Testis (tissue), 3 donors: ENCODE data around the gene JCAD. TPM values are rescaled to one million over a fixed set of nuclear protein-coding genes. Genes with fewer than 3 reads are reported as not detected.
A peak's percentile ranks its signal among the peaks of the same experiment; 100 is the strongest.
"Not testable (repeated sequence)": the region's sequence is repeated elsewhere in the genome, so short reads cannot be mapped to it uniquely, and the experiment has no call there.

ENCODE experiments used
- DNase-seq: peaks from one replicate; pipeline ENCODE4 v3.0.0-alpha.2; 2019
- H3K27ac ChIP-seq, 2 donors: fragments of 200-600 bp; sonication (generic); one replicate each; pipeline ENCODE4 v1.5.1; 2019
- H3K27me3 ChIP-seq: fragments of 200-600 bp; sonication (generic); one replicate; pipeline ENCODE4 v1.5.1; 2019
- H3K36me3 ChIP-seq: fragments of 200-600 bp; sonication (generic); one replicate; pipeline ENCODE4 v1.5.1; 2017; ENCODE audit warnings: low read depth; ENCODE audit errors: missing control alignments
- H3K4me1 ChIP-seq: fragments of 200-600 bp; sonication (generic); one replicate; pipeline ENCODE4 v1.5.1; 2019
- H3K4me3 ChIP-seq, 2 donors: fragments of 200-600 bp; sonication (generic); one replicate each; pipeline ENCODE4 v1.5.1; 2017 to 2019
- H3K9me3 ChIP-seq: fragments of 200-600 bp; sonication (generic); one replicate; pipeline ENCODE4 v1.5.1; 2017
- CTCF ChIP-seq, 3 experiments: fragments of 450-650 bp in 2 of 3; fragments of 200-600 bp in 1 of 3; sonication (generic) in 1 of 3; IDR thresholded peaks; one replicate each; pipeline ENCODE4 v1.5.1; 2016 to 2019; ENCODE audit warnings: antibody characterized with exemption in 3 of 3, mild to moderate bottlenecking in 2 of 3, moderate library complexity in 1 of 3
- POLR2A ChIP-seq: fragments of 450-650 bp; IDR thresholded peaks from one replicate; pipeline ENCODE4 v1.6.1; 2017; ENCODE audit warnings: antibody characterized with exemption, mild to moderate bottlenecking, moderate library complexity
- WGBS, 2 donors: methylation state at CpG; one replicate each; pipeline ENCODE4 v1.1.5; 2018; 5-methylcytosine and 5-hydroxymethylcytosine counted together
- intact Hi-C: fragments of 100-400 bp; cut with DNase I; formaldehyde crosslinking; loops from one replicate; pipeline ENCODE4 v1.15.1; 2023; ENCODE audit warnings: low total_unique reads
- polyA plus RNA-seq: library from polyadenylated mRNA; stranded (reverse); fragments of 350-450 nt; fragmentation: Illumina TruSeq; extraction: RNeasy Lipid Tissue Mini Kit (QIAGEN cat#74804); gene quantifications from one replicate; pipeline ENCODE4 v1.2.3, GENCODE V29; 2014; ENCODE audit warnings: low read depth, low replicate concordance; ENCODE audit not compliant: insufficient read depth
- total RNA-seq, 2 donors: library from RNA; depleted of rRNA; stranded (reverse); fragments of >200 nt; gene quantifications; one replicate each; pipeline ENCODE4 v1.2.3, GENCODE V29; 2016

JCAD gene
- total and polyA plus RNA-seq, 3 donors from 2014 or later = 57.4 to 133 (median 109) TPM

DNA sequence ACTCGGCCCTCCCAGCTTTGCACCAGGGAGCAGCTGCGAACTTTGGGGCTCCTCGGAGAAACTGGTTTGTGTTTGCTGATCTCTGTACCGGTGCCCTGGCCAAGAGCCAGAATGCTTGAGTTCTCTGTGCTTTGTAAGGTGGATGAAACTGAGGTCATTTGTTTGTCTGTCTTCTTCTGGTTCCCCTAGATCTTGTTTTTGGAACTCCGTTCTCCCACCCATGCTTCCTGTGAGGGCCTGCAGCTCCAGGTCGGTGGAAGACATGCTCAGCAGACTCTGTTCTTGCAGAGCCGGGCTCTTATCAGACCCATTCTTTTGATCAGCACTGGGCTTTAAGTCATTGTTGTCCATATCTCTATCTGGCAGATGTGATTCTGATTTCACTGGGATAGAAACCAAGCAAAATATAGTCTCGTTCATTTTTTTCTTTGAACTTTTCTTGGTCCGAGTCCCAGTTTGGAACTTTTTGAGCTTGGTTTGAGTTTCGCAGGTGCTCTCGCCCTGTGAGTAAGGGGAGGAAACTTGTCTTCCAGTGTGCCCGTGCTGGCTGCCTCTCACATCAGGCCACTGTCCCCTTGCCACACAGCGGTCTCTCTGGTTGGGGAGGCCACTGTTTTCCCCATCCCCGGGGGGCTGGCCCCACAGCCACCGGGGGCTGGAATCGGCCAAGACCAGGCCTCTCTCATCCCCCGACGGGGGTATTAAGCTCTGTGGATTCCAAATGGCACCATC is 31.2 kb downstream of the JCAD start:
- H3K4me3 ChIP-seq = no peak overlapping the region
- DNase-seq = peak; percentile 62
- H3K27ac ChIP-seq = peak overlapping the region; percentile 42 to 61
- no peaks in the 10 kb centered on the region for H3K9me3 ChIP-seq
- 49 to 52% methylated on average over 14 to 16 of the region's 18 CpGs for WGBS, 2 donors
- intact Hi-C loops = no loop called here
- H3K36me3 ChIP-seq = no peaks in the 10 kb centered on the region
- no peaks in the 10 kb centered on the region for H3K27me3 ChIP-seq
- peaks cover 29% of the 10 kb centered on the region for H3K4me1 ChIP-seq
- TF ChIP-seq CTCF (IDR thresholded peaks at IDR 0.05) (no peak), POLR2A (no peak)

DNA sequence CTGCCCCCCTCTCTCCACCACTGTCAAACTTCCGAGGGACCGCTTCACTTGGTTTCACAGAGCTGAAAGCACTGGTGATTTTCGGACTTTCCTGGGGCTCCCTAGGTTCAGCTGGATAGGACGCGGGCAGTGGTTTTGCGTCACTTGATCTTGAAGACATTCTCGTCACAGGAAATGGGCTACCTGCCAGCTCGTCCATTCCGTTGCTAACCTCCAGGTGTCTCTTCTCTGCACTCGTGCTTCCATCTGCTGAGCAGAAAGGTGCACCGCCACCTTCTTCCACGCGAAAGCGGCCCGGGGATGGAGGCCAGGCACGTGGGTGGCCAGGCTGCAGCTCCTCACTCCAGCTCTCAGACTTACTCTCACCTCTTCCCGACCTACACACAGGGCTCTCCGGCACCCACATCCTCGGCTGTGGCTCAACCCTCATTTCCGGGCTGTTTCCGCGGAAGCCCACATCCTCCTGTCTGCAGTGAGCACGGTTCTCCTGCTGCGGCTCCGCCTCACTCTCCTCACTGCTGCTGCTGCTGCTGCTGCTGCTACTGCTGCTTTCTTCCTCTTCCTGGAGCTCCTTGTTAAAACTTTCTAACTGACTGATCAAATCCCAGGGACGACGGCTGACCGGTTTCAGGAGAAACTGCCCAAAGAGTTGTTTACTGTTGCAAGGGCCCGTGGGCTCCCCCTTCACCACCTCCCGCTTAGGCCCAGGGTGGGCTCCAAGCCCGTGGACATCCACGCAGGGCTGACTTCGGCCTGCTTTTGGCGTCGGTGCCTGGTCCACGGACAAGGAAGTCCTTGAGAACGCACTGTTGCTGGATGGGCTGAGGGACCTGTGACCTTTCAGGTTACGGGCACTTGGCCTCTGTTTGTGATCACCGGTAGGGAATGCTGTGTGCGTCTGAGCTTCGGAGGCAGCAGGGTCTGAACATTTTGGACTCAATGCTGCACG is 32.1 kb downstream of the JCAD start:
- Histone ChIP-seq H3K27ac (peak overlapping the region; percentile 42 to 61), H3K4me3 (peak overlapping the region in 1 of 2 donors; percentile 32), H3K9me3 (no peaks in the 10 kb centered on the region), H3K27me3 (no peaks in the 10 kb centered on the region), H3K4me1 (peaks cover 29% of the 10 kb centered on the region), H3K36me3 (no peaks in the 10 kb centered on the region)
- WGBS, 2 donors = 31 to 36% methylated on average over 33 to 42 of the region's 42 CpGs
- TF ChIP-seq CTCF (IDR thresholded peaks at IDR 0.05) = no peak
- DNase-seq = peak; percentile 50
- intact Hi-C loops = no loop called here

DNA sequence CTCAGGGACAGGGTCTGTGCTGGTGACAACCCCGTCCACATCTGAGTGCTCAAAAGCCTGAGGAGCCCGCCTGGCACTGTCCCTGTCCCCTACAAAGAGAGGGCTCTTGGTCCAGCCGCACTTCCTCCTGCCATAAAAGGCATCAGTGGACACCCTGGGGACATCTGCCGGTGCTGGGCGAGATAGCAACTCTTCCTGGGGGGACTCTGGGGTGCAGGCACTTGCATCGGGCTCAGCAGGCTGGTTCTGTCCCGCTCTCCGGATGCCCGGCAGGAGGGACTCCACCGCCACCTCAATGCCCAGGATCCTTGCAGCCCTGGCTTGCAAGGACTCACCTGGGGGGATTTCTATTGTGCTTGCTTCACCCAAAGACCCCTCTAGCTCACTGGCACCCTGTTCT is 32.8 kb downstream of the JCAD start:
- H3K4me3 ChIP-seq = no peak overlapping the region
- H3K9me3 ChIP-seq = no peaks in the 10 kb centered on the region
- WGBS, 2 donors = 63 to 87% methylated on average over 1 to 10 of the region's 10 CpGs
- no peak for DNase-seq
- H3K4me1 ChIP-seq = peaks cover 29% of the 10 kb centered on the region
- intact Hi-C loops = no loop called here
- TF ChIP-seq POLR2A = no peak
- TF ChIP-seq CTCF (IDR thresholded peaks at IDR 0.05) = no peak
- H3K27ac ChIP-seq = peak overlapping the region in 1 of 2 donors; percentile 42
- no peaks in the 10 kb centered on the region for H3K36me3 ChIP-seq
- no peaks in the 10 kb centered on the region for H3K27me3 ChIP-seq

- peaks cover 29% of the 10 kb centered on the region for H3K4me1 ChIP-seq
- WGBS, 2 donors = 65 to 81% methylated on average over 10 of the region's 10 CpGs
- intact Hi-C loops = no loop called here
- H3K9me3 ChIP-seq = no peaks in the 10 kb centered on the region
- no peak overlapping the region for H3K27ac ChIP-seq
- H3K27me3 ChIP-seq = no peaks in the 10 kb centered on the region
- no peaks in the 10 kb centered on the region for H3K36me3 ChIP-seq
- no peak overlapping the region for H3K4me3 ChIP-seq
- no peak for TF ChIP-seq POLR2A
- no peak for TF ChIP-seq CTCF (IDR thresholded peaks at IDR 0.05)
- no peak for DNase-seq
Observed at GRCh38 chr10:30026080-30026479, 33.3 kb downstream of the JCAD start.

DNA sequence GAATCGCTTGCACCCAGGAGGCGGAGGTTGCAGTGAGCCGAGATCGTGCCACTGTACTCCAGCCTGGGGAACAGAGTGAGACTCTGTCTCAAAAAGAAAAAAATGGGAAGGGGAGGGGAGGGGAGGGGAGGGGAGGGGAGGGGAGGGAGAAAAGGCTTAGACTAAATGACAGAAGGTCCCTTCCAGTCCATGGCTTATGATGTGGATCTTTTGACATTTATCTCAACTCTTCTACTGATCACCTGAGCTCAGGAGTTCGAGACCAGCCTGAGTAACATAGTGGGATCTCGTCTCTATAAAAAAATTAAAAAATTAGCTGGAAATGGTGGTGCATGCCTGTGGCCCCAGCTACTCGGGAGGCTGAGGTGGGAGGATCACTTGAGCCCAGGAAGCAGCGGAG is 34.0 kb downstream of the JCAD start:
- 85 to 86% methylated on average over 8 of the region's 8 CpGs for WGBS, 2 donors
- H3K36me3 ChIP-seq, H3K4me3 ChIP-seq, intact Hi-C loops, H3K9me3 ChIP-seq, DNase-seq, H3K27me3 ChIP-seq, H3K27ac ChIP-seq: not testable (repeated sequence)
- peaks cover 29% of the 10 kb centered on the region for H3K4me1 ChIP-seq
